Activated gamma-delta T cell treated with anti-CD3 and anti-CD28 coated beads, Interleukin-2, amount 50 U/mL, for 16 hours (primary cell): Measurements from ENCODE around the gene INO80E.
A peak's percentile ranks its signal among the peaks of the same experiment; 100 is the strongest.
"Not testable (repeated sequence)": the region's sequence is repeated elsewhere in the genome, so short reads cannot be mapped to it uniquely, and the experiment has no call there.

Experiments
- DNase-seq: peaks from one replicate; pipeline ENCODE4 v3.0.0-alpha.2; 2020; ENCODE audit warnings: low read depth

INO80E gene

DNA sequence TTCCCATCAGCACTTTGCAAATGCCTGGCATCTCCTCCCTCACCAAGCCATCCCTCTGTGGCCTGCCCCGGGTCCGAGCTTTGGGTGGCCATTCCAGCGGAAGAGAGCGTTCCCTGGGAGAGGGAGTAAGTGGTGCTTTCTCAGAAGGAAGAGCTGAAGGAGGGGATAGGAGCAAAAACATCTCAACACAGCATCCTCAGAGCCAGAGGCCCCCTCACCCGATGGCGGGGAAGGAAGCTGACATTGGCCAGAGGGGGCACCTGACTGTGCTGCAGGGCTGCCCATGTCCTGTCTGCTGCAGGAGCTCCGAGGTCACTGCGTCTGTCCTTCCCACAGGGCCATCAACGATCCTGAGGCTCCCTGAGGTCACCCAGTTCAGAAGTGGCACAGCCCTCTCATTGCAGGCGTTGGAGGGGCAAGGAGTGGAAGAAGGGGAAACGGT is 35.5 kb downstream of the INO80E start:
- DNase-seq: no peak

- DNase-seq: peak; percentile 33
Observed at GRCh38 chr16:30032083-30032819, 36.2 kb downstream of the INO80E start.

GRCh38 chr16:30033270-30033669 is 37.2 kb downstream of the INO80E start:
- no peak for DNase-seq

DNA sequence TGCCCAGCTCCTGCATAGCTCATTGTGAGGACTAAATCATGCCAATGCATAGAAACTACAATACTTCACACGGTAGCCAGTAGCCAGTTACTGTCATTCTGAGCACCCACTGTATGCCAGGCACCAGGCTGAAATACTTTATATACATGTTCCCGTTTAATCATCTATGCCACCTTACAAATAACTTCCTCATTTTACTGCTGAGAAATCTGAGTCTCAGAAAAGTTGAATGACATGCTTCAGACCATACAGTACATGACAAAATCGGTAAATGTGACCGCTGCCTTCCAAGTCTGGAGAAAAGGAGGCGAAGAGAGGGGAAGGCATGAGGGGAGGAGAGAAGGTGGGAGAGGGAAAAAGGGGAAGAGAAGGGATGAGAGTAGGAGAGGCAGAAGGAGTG is 44.2 kb downstream of the INO80E start:
- DNase-seq: no peak

DNA sequence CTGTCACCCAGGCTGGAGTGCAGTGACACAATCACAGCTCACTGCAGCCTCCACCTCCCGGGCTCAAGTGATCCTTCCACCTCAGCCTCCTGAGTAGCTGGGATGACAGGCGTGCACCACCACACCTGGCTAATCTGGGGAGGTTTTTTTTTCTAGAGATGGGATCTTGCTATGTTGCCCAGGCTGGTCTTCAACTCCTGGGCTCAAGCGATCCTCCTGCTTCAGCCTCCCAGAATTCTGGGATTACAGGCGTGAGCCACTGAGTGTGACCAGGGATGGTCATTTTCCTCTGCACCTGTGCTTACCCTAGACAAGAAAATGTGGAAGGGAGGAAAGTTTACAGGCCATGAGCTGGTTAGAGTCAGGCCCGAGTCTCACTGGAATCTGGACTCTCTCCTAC is 44.6 kb downstream of the INO80E start:
- not testable (repeated sequence) for DNase-seq

DNA sequence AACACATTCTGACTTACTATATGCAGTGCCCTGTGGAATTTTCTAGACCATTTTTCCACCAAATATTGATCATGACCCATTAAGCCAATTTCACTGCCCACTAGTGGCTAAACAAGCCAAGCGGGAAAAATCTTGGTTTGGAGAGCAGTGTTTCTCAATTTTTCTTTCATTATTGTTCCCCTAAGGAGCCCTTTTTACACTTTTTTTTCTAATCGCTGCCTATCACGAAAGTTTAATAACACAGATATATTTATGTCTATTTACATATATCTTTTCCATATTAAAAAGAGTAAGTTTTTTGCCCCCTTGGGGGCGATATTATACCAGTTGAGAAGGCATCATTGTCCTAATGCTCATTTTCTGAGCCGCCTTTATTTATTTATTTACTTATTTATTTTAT is 45.8 kb downstream of the INO80E start:
- DNase-seq: no peak

- DNase-seq: no peak
Observed at GRCh38 chr16:30046178-30046577, 50.1 kb downstream of the INO80E start.

- DNase-seq: no peak
Observed at GRCh38 chr16:30046588-30046987, 50.5 kb downstream of the INO80E start.

GRCh38 chr16:30049871-30050270 is 53.8 kb downstream of the INO80E start:
- no peak for DNase-seq

DNA sequence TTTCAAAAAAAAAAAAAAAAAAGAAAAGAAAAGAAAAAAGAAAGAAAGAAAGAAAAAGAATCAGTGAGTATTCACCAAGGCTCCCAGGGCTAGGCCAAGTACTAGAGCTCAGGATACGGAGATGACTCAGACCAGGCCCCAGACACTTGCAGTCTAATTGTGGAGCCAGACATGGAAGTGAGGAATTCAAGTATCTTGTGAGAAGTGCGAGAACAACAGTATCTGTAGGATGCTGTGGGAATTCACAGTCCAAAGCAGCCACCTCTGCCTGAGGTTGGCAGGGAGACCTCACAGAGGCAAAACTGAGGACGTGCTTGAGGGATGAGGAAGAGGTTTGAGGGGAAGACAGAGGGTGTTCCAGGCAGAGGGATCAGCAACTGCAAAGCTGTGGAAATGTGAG is 55.5 kb downstream of the INO80E start:
- no peak for DNase-seq

GRCh38 chr16:30052671-30053372 is 56.8 kb downstream of the INO80E start:
- peak; percentile 82 for DNase-seq

DNA sequence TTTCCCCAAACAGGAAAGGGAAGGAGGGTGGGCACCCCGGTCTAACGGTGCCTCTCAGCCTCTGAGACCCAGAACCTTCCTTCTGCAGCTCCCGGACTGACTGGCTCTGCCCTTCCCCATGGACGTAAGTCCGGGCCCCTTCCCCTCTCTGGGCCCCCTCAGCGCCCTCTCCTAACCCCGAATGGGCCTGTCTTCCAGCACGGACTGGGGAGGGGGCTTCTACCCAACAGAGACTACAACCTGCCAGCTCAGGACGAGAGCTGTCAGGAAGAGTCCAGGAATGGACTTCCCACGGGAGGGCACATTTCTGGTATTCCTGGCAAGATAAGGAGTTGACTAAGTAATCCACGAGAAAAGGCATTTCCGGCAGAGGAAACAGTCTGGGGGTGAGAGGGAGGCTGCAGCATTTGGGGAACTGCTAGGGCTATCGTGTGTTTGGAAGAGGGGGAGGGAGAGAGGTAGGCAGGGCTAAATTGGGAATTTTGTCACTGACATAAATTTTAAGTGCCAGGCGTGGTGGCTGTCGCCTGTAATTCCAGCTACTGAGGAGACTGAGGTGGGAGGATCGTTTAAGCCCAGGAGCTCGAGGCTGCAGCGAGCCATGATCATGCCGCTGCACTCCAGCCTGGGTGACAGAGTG is 57.5 kb downstream of the INO80E start:
- no peak for DNase-seq

DNA sequence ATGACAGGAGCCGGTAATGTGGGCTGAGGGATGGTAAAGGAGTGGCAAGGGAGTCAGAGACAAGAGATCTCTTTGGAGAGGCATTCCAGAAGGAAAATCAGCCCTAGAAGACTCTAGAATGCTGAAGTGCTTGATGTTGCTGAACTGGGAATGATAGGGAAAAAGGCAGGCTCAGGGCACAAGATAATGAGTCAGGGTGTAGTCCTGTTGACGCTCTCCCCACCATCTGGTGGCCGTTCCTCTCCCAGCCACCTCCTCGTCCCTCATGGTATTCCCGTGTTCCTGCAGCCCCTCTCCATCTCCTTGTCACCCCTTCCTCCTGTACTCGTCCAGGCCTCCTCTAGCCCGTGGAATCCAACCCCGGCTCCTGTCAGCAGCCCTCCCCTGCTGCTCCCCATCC is 58.4 kb downstream of the INO80E start:
- no peak for DNase-seq

DNA sequence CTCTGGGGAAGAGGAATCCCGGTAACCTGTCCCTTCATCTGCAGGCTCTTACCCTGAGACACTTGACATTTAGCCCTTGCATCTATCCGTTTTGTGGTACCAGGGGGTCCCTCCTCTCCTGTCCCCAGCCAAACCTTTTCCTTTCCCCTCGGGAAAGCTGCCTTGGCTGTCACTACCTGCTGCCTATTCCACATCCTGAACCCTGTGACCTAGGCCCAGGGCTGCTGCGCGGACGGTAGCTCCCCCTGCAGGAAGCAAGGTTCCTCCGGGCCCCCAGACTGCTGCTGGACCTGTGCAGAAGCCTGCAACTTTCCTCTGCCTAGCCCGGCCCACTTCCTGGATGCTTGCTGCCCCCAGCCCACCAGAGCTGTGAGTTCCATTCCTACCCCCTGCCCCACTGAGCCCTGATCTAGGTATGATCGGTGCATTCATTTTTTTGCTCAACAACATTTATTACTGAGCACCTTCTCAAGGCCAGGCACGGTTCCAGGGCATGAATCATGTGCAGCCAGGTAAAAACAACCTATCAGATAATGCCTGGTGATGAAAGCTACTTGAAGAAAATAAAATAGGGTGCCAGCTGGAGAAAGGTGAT is 59.0 kb downstream of the INO80E start:
- DNase-seq: no peak
